RKO (cell line): ENCODE results near the gene NMUR2.

Experiments
- DNase-seq: peaks from one replicate; pipeline ENCODE4 v3.0.0-alpha.2; 2016; ENCODE audit warnings: low spot score

The NMUR2 gene

GRCh38 chr5:152369298-152369697 lies 35.8 kb downstream of the NMUR2 start:
- no peak for DNase-seq

GRCh38 chr5:152367554-152367953 lies 37.5 kb downstream of the NMUR2 start:
- no peak for DNase-seq

GRCh38 chr5:152366716-152367115 lies 38.4 kb downstream of the NMUR2 start:
- DNase-seq = no peak

GRCh38 chr5:152364899-152365298 lies 40.2 kb downstream of the NMUR2 start:
- no peak for DNase-seq

GRCh38 chr5:152364172-152364571 lies 40.9 kb downstream of the NMUR2 start:
- DNase-seq = no peak

GRCh38 chr5:152358861-152359568 lies 46.1 kb downstream of the NMUR2 start:
- DNase-seq = no peak

GRCh38 chr5:152356506-152356905 lies 48.6 kb downstream of the NMUR2 start:
- DNase-seq = no peak

- DNase-seq = no peak
Observed at GRCh38 chr5:152355061-152355460, 50.0 kb downstream of the NMUR2 start.

GRCh38 chr5:152353001-152353400 lies 52.1 kb downstream of the NMUR2 start:
- DNase-seq = no peak

- DNase-seq = peak; percentile 42
Observed at GRCh38 chr5:152349683-152350526, 55.2 kb downstream of the NMUR2 start.
